Natural killer cell (primary cell): Measurements from ENCODE around the gene AHDC1. TPM values are rescaled to one million over a fixed set of nuclear protein-coding genes. Genes with fewer than 3 reads are reported as not detected.

ENCODE experiments used
- ATAC-seq, 3 donors: fragments of 150-1000 bp in 2 of 3; fragments of 200-7000 bp in 1 of 3; cut with Tn5 transposase; 1 replicate in 1 of 3; 2 replicates in 2 of 3; pipeline ENCODE4 v1.10.0; 2021; ENCODE audit warnings: mild to moderate bottlenecking in 2 of 3, moderate library complexity in 2 of 3
- DNase-seq, 2 donors: peaks; one replicate each; pipeline versions ENCODE4 v3.0.0 to v3.0.0-alpha.2; 2013 to 2021; ENCODE audit warnings: mixed read lengths in 1 of 2
- H3K27ac ChIP-seq: one replicate; pipeline ENCODE4 v1.5.1; 2013; ENCODE audit warnings: mild to moderate bottlenecking, low read length
- H3K27me3 ChIP-seq: one replicate; pipeline ENCODE4 v1.6.1; 2013; ENCODE audit warnings: low read length; ENCODE audit not compliant: control insufficient read depth, insufficient read depth
- H3K36me3 ChIP-seq: one replicate; pipeline ENCODE4 v1.6.1; 2013; ENCODE audit warnings: low read length; ENCODE audit not compliant: control insufficient read depth, insufficient read depth
- H3K4me1 ChIP-seq: one replicate; pipeline ENCODE4 v1.6.1; 2013; ENCODE audit warnings: low read length; ENCODE audit not compliant: control insufficient read depth, insufficient read depth
- H3K4me3 ChIP-seq: one replicate; pipeline ENCODE4 v1.5.1; 2013; ENCODE audit warnings: low read length
- H3K9me3 ChIP-seq: one replicate; pipeline ENCODE4 v1.6.1; 2013; ENCODE audit warnings: low read length; ENCODE audit not compliant: control insufficient read depth, insufficient read depth
- H3K27ac Mint-ChIP-seq, 2 donors: one replicate each; pipeline ENCODE4 v1.8.0; 2022; ENCODE audit warnings: mild to moderate bottlenecking in 2 of 2, mixed read lengths in 2 of 2, moderate library complexity in 1 of 2
- H3K27me3 Mint-ChIP-seq, 2 donors: one replicate each; pipeline ENCODE4 v1.8.0; 2022; ENCODE audit warnings: low read depth in 2 of 2, mixed read lengths in 2 of 2
- H3K36me3 Mint-ChIP-seq: one replicate; pipeline ENCODE4 v1.8.0; 2022; ENCODE audit warnings: mixed read lengths
- H3K4me1 Mint-ChIP-seq, 2 donors: one replicate each; pipeline ENCODE4 v1.8.0; 2022; ENCODE audit warnings: mixed read lengths in 2 of 2
- H3K4me3 Mint-ChIP-seq: one replicate; pipeline ENCODE4 v1.8.0; 2022; ENCODE audit warnings: mild to moderate bottlenecking, moderate library complexity, mixed read lengths
- H3K9me3 Mint-ChIP-seq, 2 donors: one replicate each; pipeline ENCODE4 v1.8.0; 2022; ENCODE audit warnings: mixed read lengths in 2 of 2
- WGBS: methylation state at CpG from one replicate; pipeline ENCODE4 v1.1.7; 2013; ENCODE audit warnings: missing lambda C conversion rate; ENCODE audit not compliant: insufficient coverage; 5-methylcytosine and 5-hydroxymethylcytosine counted together
- intact Hi-C: fragments of 100-400 bp; cut with micrococcal nuclease; formaldehyde crosslinking; loops from one replicate; pipeline ENCODE4 v1.14.2; 2022
- total RNA-seq, 4 donors: library from RNA; stranded (reverse); fragments of 120-200 nt in 1 of 4; gene quantifications; one replicate each; pipeline versions ENCODE4 v1.2.3 to v1.2.4, GENCODE V29; 2013 to 2022
- TF ChIP-seq, protein P1 (sequence below): fragments of 200-600 bp; IDR thresholded peaks from one replicate; pipeline ENCODE4 v1.8.0; 2022; ENCODE audit warnings: antibody characterized with exemption

Gene AHDC1
- total RNA-seq, 3 donors from 2014 or later (not counting 1 experiment from before 2014, with no cell fraction given), result 39.6 to 67.0 (median 47.0) TPM

DNA sequence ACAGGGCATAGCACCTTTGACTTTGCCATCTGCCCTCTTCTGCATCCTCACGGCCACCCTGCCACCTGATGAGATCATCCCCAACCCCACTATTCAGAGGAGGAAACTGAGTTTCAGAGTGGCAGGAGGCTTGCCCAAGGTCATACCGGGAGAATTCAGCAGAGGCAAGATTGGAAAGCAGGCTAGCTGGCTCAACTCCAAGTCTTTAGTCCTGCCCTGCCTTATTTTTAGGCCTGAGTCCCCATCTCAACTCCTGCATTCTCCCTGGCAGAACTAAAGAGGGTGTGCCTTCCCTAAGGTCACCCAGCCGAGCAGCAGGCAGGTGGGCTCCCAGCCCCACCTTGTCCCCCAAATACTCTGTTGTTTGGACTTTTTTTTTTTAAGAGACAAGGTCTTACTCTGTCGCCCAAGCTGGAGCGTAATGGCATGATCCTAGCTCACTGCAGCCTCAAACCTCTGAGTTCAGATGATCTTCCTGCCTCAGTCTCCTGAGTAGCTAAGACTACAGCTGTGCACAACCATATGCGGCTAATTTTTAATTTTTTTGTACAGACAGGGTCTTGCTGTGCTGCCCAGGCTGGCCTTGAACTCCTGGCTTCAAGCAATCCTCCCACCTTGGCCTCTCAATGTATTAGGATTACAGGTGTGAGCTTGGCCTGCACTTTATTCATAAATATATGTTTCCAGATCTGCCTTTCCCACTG is 44.8 kb upstream of the AHDC1 start:
- peaks cover 20 to 33% of the 10 kb centered on the region in 2 donors for H3K4me1 Mint-ChIP-seq
- H3K4me3 Mint-ChIP-seq, result no peak overlapping the region
- intact Hi-C loops, result no loop called here
- Histone ChIP-seq H3K9me3 (no peaks in the 10 kb centered on the region), H3K36me3 (no peaks in the 10 kb centered on the region), H3K4me1 (peaks cover 20% of the 10 kb centered on the region), H3K27me3 (no peaks in the 10 kb centered on the region), H3K27ac (no peak overlapping the region), H3K4me3 (no peak overlapping the region)
- DNase-seq (no peak), ATAC-seq (no peak)
- H3K27me3 Mint-ChIP-seq, result no peaks in the 10 kb centered on the region
- H3K36me3 Mint-ChIP-seq, result no peaks in the 10 kb centered on the region
- TF ChIP-seq, protein P1, sequence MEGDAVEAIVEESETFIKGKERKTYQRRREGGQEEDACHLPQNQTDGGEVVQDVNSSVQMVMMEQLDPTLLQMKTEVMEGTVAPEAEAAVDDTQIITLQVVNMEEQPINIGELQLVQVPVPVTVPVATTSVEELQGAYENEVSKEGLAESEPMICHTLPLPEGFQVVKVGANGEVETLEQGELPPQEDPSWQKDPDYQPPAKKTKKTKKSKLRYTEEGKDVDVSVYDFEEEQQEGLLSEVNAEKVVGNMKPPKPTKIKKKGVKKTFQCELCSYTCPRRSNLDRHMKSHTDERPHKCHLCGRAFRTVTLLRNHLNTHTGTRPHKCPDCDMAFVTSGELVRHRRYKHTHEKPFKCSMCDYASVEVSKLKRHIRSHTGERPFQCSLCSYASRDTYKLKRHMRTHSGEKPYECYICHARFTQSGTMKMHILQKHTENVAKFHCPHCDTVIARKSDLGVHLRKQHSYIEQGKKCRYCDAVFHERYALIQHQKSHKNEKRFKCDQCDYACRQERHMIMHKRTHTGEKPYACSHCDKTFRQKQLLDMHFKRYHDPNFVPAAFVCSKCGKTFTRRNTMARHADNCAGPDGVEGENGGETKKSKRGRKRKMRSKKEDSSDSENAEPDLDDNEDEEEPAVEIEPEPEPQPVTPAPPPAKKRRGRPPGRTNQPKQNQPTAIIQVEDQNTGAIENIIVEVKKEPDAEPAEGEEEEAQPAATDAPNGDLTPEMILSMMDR, result no peak
- no peaks in the 10 kb centered on the region for H3K9me3 Mint-ChIP-seq
- 90% methylated on average over 6 of the region's 6 CpGs for WGBS
- H3K27ac Mint-ChIP-seq, result no peak overlapping the region

DNA sequence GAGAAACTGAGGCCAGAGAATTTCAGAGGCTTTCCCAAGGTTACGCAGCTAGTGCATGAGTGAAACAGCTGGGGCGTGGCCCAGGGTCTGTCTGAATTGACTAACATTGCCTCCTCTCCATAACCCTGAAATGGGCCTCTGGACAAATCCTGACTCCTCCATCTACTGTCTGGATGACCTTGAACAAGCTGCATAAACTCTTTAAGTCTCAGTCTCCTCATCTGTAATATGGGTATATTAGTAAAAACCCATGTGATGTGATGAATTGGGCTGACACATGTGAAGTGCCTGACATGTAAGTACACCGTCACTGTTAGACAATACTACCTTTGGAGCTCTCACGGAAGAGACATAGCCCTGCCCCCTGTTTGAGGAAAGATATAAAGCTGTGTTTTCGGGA is 43.4 kb upstream of the AHDC1 start:
- intact Hi-C loops, result no loop called here
- peaks cover 26% of the 10 kb centered on the region for H3K4me1 ChIP-seq
- no peak overlapping the region for H3K4me3 ChIP-seq
- Mint-ChIP-seq H3K36me3 (no peaks in the 10 kb centered on the region), H3K9me3 (no peaks in the 10 kb centered on the region), H3K4me1 (peaks cover 25 to 37% of the 10 kb centered on the region in 2 donors), H3K27me3 (no peaks in the 10 kb centered on the region), H3K27ac (no peak overlapping the region), H3K4me3 (no peak overlapping the region)
- H3K36me3 ChIP-seq, result no peaks in the 10 kb centered on the region
- no peak overlapping the region for H3K27ac ChIP-seq
- 100% methylated on average over 5 of the region's 5 CpGs for WGBS
- no peaks in the 10 kb centered on the region for H3K9me3 ChIP-seq
- no peak for ATAC-seq
- H3K27me3 ChIP-seq, result no peaks in the 10 kb centered on the region
- no peak for DNase-seq
- TF ChIP-seq, protein P1, result no peak

DNA sequence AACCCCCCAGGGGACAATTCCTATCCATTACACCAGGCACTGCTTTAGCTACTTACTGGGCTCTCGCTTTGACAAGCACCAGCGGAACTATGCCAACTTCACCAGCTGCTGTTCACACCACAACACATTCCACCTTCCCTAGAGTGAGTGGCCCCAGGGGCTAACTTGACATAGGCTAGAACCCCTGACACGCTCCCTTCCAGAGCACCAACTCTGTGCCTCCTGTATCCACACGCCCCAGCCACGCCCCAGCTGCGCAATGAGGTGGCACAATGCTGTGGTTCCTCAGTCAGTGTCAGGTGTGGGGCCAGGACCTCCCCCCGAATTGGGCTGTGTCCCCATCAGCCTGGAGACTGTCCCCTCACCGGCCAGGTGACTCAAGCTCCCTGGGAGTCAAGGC is 42.7 kb upstream of the AHDC1 start:
- peaks cover 26% of the 10 kb centered on the region for H3K4me1 ChIP-seq
- H3K27ac ChIP-seq, result no peak overlapping the region
- no peaks in the 10 kb centered on the region for H3K9me3 ChIP-seq
- WGBS, result 93% methylated on average over 8 of the region's 8 CpGs
- Mint-ChIP-seq H3K4me1 (peaks cover 25 to 37% of the 10 kb centered on the region in 2 donors), H3K9me3 (no peaks in the 10 kb centered on the region), H3K36me3 (no peaks in the 10 kb centered on the region), H3K4me3 (no peak overlapping the region), H3K27me3 (no peaks in the 10 kb centered on the region), H3K27ac (no peak overlapping the region)
- no peak for ATAC-seq
- no peak overlapping the region for H3K4me3 ChIP-seq
- DNase-seq, result no peak
- no peaks in the 10 kb centered on the region for H3K27me3 ChIP-seq
- TF ChIP-seq, protein P1, result no peak
- no peaks in the 10 kb centered on the region for H3K36me3 ChIP-seq
- intact Hi-C loops, result no loop called here

DNA sequence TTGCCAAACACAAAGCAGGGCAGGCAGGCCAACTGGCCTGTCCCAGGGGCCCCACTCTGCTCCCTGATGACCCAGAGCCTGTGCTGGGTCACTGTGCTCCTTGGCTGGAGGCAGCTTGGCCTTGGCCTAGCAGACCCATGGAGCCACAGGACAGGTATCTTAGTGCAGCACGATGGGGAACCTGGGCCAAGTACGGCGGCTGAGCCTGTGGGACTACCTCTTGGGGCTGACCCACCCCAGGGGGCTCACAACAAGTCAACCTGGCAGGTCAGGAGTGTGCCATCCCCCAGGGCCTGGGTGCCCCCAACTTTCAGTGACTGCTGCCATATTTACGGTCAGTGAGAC is 41.1 kb upstream of the AHDC1 start:
- peak overlapping the region in 1 of 2 donors; percentile 80 for H3K27ac Mint-ChIP-seq
- peaks cover 15 to 26% of the 10 kb centered on the region in 2 donors for H3K4me1 Mint-ChIP-seq
- WGBS, result over 99% methylated on average over 4 of the region's 4 CpGs
- no peaks in the 10 kb centered on the region for H3K27me3 Mint-ChIP-seq
- no peak overlapping the region for H3K4me3 ChIP-seq
- ATAC-seq, result no peak
- no peak overlapping the region for H3K4me3 Mint-ChIP-seq
- H3K9me3 ChIP-seq, result no peaks in the 10 kb centered on the region
- H3K27me3 ChIP-seq, result no peaks in the 10 kb centered on the region
- H3K36me3 Mint-ChIP-seq, result no peaks in the 10 kb centered on the region
- no peaks in the 10 kb centered on the region for H3K9me3 Mint-ChIP-seq
- no peak for DNase-seq
- peaks cover 19% of the 10 kb centered on the region for H3K4me1 ChIP-seq
- H3K27ac ChIP-seq, result no peak overlapping the region
- TF ChIP-seq, protein P1, result no peak
- H3K36me3 ChIP-seq, result no peaks in the 10 kb centered on the region
- intact Hi-C loops, result no loop called here
